ENCODE results near the gene UBA6.
"Not testable (repeated sequence)": the region's sequence is repeated elsewhere in the genome, so short reads cannot be mapped to it uniquely, and the experiment has no call there.

Gene UBA6

GRCh38 chr4:67713529-67714247 lies 12.7 kb upstream of the UBA6 start:
- DNase-seq = no peak

GRCh38 chr4:67712650-67713528 lies 11.9 kb upstream of the UBA6 start:
- no peak for DNase-seq

GRCh38 chr4:67712000-67712625 lies 11.2 kb upstream of the UBA6 start:
- DNase-seq = no peak

- DNase-seq = not testable (repeated sequence)
Observed at GRCh38 chr4:67706682-67707081, 5.7 kb upstream of the UBA6 start.

GRCh38 chr4:67704843-67705242 lies 3.9 kb upstream of the UBA6 start:
- DNase-seq = no peak

- no peak for DNase-seq
Observed at GRCh38 chr4:67702166-67702565, 1.2 kb upstream of the UBA6 start.

GRCh38 chr4:67701517-67701850 lies 529 bp upstream of the UBA6 start:
- DNase-seq = no peak

GRCh38 chr4:67700116-67700737 lies 728 bp downstream of the UBA6 start:
- DNase-seq = no peak

GRCh38 chr4:67699603-67700002 lies 1.4 kb downstream of the UBA6 start:
- DNase-seq = no peak

- DNase-seq = no peak
Observed at GRCh38 chr4:67697860-67698687, 2.9 kb downstream of the UBA6 start.

- no peak for DNase-seq
Observed at GRCh38 chr4:67696061-67696460, 4.9 kb downstream of the UBA6 start.

- DNase-seq = no peak
Observed at GRCh38 chr4:67694662-67695061, 6.3 kb downstream of the UBA6 start.

- no peak for DNase-seq
Observed at GRCh38 chr4:67691328-67691727, 9.6 kb downstream of the UBA6 start.

GRCh38 chr4:67687636-67688035 lies 13.3 kb downstream of the UBA6 start:
- DNase-seq = no peak

- DNase-seq = no peak
Observed at GRCh38 chr4:67685532-67685859, 15.5 kb downstream of the UBA6 start.

- no peak for DNase-seq
Observed at GRCh38 chr4:67684839-67685531, 16.0 kb downstream of the UBA6 start.

- DNase-seq = no peak
Observed at GRCh38 chr4:67682266-67682665, 18.7 kb downstream of the UBA6 start.

GRCh38 chr4:67680581-67681222 lies 20.3 kb downstream of the UBA6 start:
- no peak for DNase-seq

- no peak for DNase-seq
Observed at GRCh38 chr4:67678612-67679011, 22.3 kb downstream of the UBA6 start.

- no peak for DNase-seq
Observed at GRCh38 chr4:67674098-67674497, 26.9 kb downstream of the UBA6 start.

- no peak for DNase-seq
Observed at GRCh38 chr4:67668315-67668714, 32.6 kb downstream of the UBA6 start.

GRCh38 chr4:67660418-67660817 lies 40.5 kb downstream of the UBA6 start:
- no peak for DNase-seq
